NCI-H748 (cell line): ENCODE results near the gene CHRNA7.
"Not testable (repeated sequence)": the region's sequence is repeated elsewhere in the genome, so short reads cannot be mapped to it uniquely, and the experiment has no call there.

Source experiments
- DNase-seq: peaks from one replicate; lab custom pipeline; 2025; ENCODE audit not compliant: unreplicated experiment; lab: John Stamatoyannopoulos, UW

Gene CHRNA7

GRCh38 chr15:32119694-32120330 lies 89.5 kb downstream of the CHRNA7 start:
- no peak for DNase-seq

GRCh38 chr15:32120577-32121383 lies 90.5 kb downstream of the CHRNA7 start:
- DNase-seq, result no peak

- no peak for DNase-seq
These were observed 91.0 kb downstream of the CHRNA7 start for GRCh38 chr15:32121384-32121695.

GRCh38 chr15:32122013-32122412 lies 91.7 kb downstream of the CHRNA7 start:
- no peak for DNase-seq

- no peak for DNase-seq
These were observed 93.2 kb downstream of the CHRNA7 start for GRCh38 chr15:32123473-32123872.

GRCh38 chr15:32124726-32125125 lies 94.4 kb downstream of the CHRNA7 start:
- no peak for DNase-seq

GRCh38 chr15:32125595-32125994 lies 95.3 kb downstream of the CHRNA7 start:
- DNase-seq, result no peak

- DNase-seq, result no peak
These were observed 99.5 kb downstream of the CHRNA7 start for GRCh38 chr15:32129815-32130214.

- DNase-seq, result no peak
These were observed 100.5 kb downstream of the CHRNA7 start for GRCh38 chr15:32130823-32131222.

GRCh38 chr15:32131803-32132202 lies 101.5 kb downstream of the CHRNA7 start:
- no peak for DNase-seq

GRCh38 chr15:32132859-32133258 lies 102.5 kb downstream of the CHRNA7 start:
- no peak for DNase-seq

GRCh38 chr15:32134842-32135241 lies 104.5 kb downstream of the CHRNA7 start:
- no peak for DNase-seq

- no peak for DNase-seq
These were observed 105.0 kb downstream of the CHRNA7 start for GRCh38 chr15:32135335-32135734.

GRCh38 chr15:32145512-32145911 lies 115.2 kb downstream of the CHRNA7 start:
- not testable (repeated sequence) for DNase-seq

- DNase-seq, result no peak
These were observed 118.7 kb downstream of the CHRNA7 start for GRCh38 chr15:32148833-32149555.

- no peak for DNase-seq
These were observed 122.3 kb downstream of the CHRNA7 start for GRCh38 chr15:32152574-32152973.

- not testable (repeated sequence) for DNase-seq
These were observed 123.7 kb downstream of the CHRNA7 start for GRCh38 chr15:32153868-32154623.

- DNase-seq, result not testable (repeated sequence)
These were observed 131.8 kb downstream of the CHRNA7 start for GRCh38 chr15:32162143-32162542.

GRCh38 chr15:32164065-32164464 lies 133.8 kb downstream of the CHRNA7 start:
- DNase-seq, result not testable (repeated sequence)

GRCh38 chr15:32164747-32165146 lies 134.4 kb downstream of the CHRNA7 start:
- DNase-seq, result not testable (repeated sequence)

- not testable (repeated sequence) for DNase-seq
These were observed 135.5 kb downstream of the CHRNA7 start for GRCh38 chr15:32165775-32166174.
